Measurements from ENCODE around the gene PGS1. TPM values are rescaled to one million over a fixed set of nuclear protein-coding genes. Genes with fewer than 3 reads are reported as not detected.

The PGS1 gene, protein sequence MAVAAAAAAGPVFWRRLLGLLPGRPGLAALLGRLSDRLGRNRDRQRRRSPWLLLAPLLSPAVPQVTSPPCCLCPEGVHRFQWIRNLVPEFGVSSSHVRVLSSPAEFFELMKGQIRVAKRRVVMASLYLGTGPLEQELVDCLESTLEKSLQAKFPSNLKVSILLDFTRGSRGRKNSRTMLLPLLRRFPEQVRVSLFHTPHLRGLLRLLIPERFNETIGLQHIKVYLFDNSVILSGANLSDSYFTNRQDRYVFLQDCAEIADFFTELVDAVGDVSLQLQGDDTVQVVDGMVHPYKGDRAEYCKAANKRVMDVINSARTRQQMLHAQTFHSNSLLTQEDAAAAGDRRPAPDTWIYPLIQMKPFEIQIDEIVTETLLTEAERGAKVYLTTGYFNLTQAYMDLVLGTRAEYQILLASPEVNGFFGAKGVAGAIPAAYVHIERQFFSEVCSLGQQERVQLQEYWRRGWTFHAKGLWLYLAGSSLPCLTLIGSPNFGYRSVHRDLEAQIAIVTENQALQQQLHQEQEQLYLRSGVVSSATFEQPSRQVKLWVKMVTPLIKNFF
- total RNA-seq (2014; rRNA removed; shearing (Covaris generic)) = 59.6 and 67.3 TPM in 2 replicates
- total RNA-seq (2022) = 61.3 and 68.2 TPM in 2 replicates
- percentile 74 among the genes with signal in this experiment for Bru-seq, nascent RNA
- percentile 81 among the genes with signal in this experiment for BruChase-seq, experiment 1, labeled RNA remaining after a 6-hour chase
- BruChase-seq, experiment 2, labeled RNA remaining after a 2-hour chase = percentile 75 among the genes with signal in this experiment
- long read RNA-seq, transcript PGS1-201 (10 exons, 2,201 nt) = major isoform, 40 of 118 reads
- long read RNA-seq, partial matches to known transcripts = 13 of 118 reads
- long read RNA-seq, other reads (novel, unspliced or antisense) = 62 of 118 reads

GRCh38 chr17:78378225-78379130 lies at the start of gene PGS1:
TSS of gene PGS1 (plus strand) at chr17:78378649. CDS start at chr17:78378666, 17 bp downstream.
- no TSS peak for BruUV-seq (replicated peaks)

GRCh38 chr17:78329263-78330059 lies 49.0 kb upstream of the PGS1 start:
- intact Hi-C loops (cut with micrococcal nuclease; ENCODE audit: unreplicated experiment) = no loop called here
- no peak overlapping the region for H2AFZ ChIP-seq (ENCODE audit: low read length)
- CTCF ChIA-PET (ENCODE audit: unreplicated experiment) = no interaction called here
- H3K9me3 ChIP-seq (ENCODE audit: low read length) = no peaks in the 10 kb centered on the region
- POLR2A ChIA-PET = no interaction called here
- H3K4me2 ChIP-seq (ENCODE audit: low read length) = no peak overlapping the region
- H3K4me1 ChIP-seq (ENCODE audit: insufficient read depth, low read length, poor library complexity, severe bottlenecking) = no peaks in the 10 kb centered on the region
- no peak for DNase-seq (ENCODE audit: low spot score)
- no peaks in the 10 kb centered on the region for H4K20me1 ChIP-seq (ENCODE audit: insufficient read depth, low read length)
- no peak overlapping the region for H3K4me3 ChIP-seq (ENCODE audit: low read depth, low read length, poor library complexity, severe bottlenecking)
- BruUV-seq (replicated peaks) = no TSS peak
- no peak overlapping the region for H3K27ac ChIP-seq (ENCODE audit: low read depth, low read length, poor library complexity, severe bottlenecking)
- no peaks in the 10 kb centered on the region for H3K36me3 ChIP-seq (ENCODE audit: insufficient read depth, low read length)
- no peaks in the 10 kb centered on the region for H3K9me2 ChIP-seq (ENCODE audit: insufficient read depth, low read length)
- no peaks in the 10 kb centered on the region for H3K79me2 ChIP-seq (ENCODE audit: insufficient read depth, low read depth, low read length)
- no peak for TF ChIP-seq CTCF (conservative IDR thresholded peaks at IDR 0.05; ENCODE audit: low read length)
- no peak for TF ChIP-seq EZH2phosphoT487 (IDR thresholded peaks at IDR 0.05; ENCODE audit: borderline replicate concordance, low read depth, low read length)

More at GRCh38 chr17:78378225-78379130, at the start of gene PGS1:
- Histone ChIP-seq H3K36me3 (ENCODE audit: insufficient read depth, low read length) (peaks cover 12% of the 10 kb centered on the region; the same call in 1 of the 2 replicates), H2AFZ (ENCODE audit: low read length) (peak within 1 kb of the TSS; percentile 94), H3K9me2 (ENCODE audit: insufficient read depth, low read length) (no peaks in the 10 kb centered on the region), H4K20me1 (ENCODE audit: insufficient read depth, low read length) (peaks cover 22% of the 10 kb centered on the region; the same call in 1 of the 2 replicates), H3K27ac (ENCODE audit: low read depth, low read length, poor library complexity, severe bottlenecking) (peak within 1 kb of the TSS; percentile 13), H3K9me3 (ENCODE audit: low read length) (no peaks in the 10 kb centered on the region), H3K4me3 (ENCODE audit: low read depth, low read length, poor library complexity, severe bottlenecking) (peak within 1 kb of the TSS; percentile 94), H3K4me2 (ENCODE audit: low read length) (peak within 1 kb of the TSS; percentile 84), H3K4me1 (ENCODE audit: insufficient read depth, low read length, poor library complexity, severe bottlenecking) (peaks cover 33% of the 10 kb centered on the region), H3K79me2 (ENCODE audit: insufficient read depth, low read depth, low read length) (peaks cover 43% of the 10 kb centered on the region)
- intact Hi-C loops (cut with micrococcal nuclease; ENCODE audit: unreplicated experiment) = loop anchor here (5.0 kb wide), 1 partner anchor 44 kb away; no protein-coding TSS in a partner anchor
- 0 out of 2 replicates have a peak, but pooled peaks have one; percentile 17 for TF ChIP-seq CTCF (conservative IDR thresholded peaks at IDR 0.05; ENCODE audit: low read length)
- TF ChIP-seq EZH2phosphoT487 (IDR thresholded peaks at IDR 0.05; ENCODE audit: borderline replicate concordance, low read depth, low read length) = no peak
- DNase-seq (ENCODE audit: low spot score) = peak; percentile 90
- ChIA-PET POLR2A (no interaction called here), CTCF (ENCODE audit: unreplicated experiment) (no interaction called here)
